Stimulated activated CD8-positive, alpha-beta memory T cell treated with anti-CD3 and anti-CD28 coated beads, Interleukin-7, amount 100 ng/mL, for 24 hours (primary cell): ENCODE data around the gene HLX.

Experiments used
- DNase-seq: peaks from one replicate; pipeline ENCODE4 v3.0.0-alpha.2; 2020; ENCODE audit warnings: low read depth

The HLX gene

GRCh38 chr1:220896092-220896491 is 16.8 kb downstream of the HLX start:
- DNase-seq: no peak

GRCh38 chr1:220900842-220901241 is 21.6 kb downstream of the HLX start:
- no peak for DNase-seq

GRCh38 chr1:220901881-220902280 is 22.6 kb downstream of the HLX start:
- DNase-seq: no peak

- DNase-seq: no peak
Measured at GRCh38 chr1:220902916-220903315, 23.7 kb downstream of the HLX start.

- no peak for DNase-seq
Measured at GRCh38 chr1:220904876-220905275, 25.6 kb downstream of the HLX start.

GRCh38 chr1:220905650-220906560 is 26.7 kb downstream of the HLX start:
- DNase-seq: no peak

- DNase-seq: no peak
Measured at GRCh38 chr1:220906561-220907334, 27.5 kb downstream of the HLX start.

GRCh38 chr1:220908757-220909156 is 29.5 kb downstream of the HLX start:
- DNase-seq: no peak

- no peak for DNase-seq
Measured at GRCh38 chr1:220910021-220910420, 30.8 kb downstream of the HLX start.

GRCh38 chr1:220914283-220915116 is 35.3 kb downstream of the HLX start:
- no peak for DNase-seq

- no peak for DNase-seq
Measured at GRCh38 chr1:220915117-220915440, 35.8 kb downstream of the HLX start.

- DNase-seq: no peak
Measured at GRCh38 chr1:220915954-220916353, 36.7 kb downstream of the HLX start.

- DNase-seq: no peak
Measured at GRCh38 chr1:220917101-220917500, 37.9 kb downstream of the HLX start.

GRCh38 chr1:220917535-220918209 is 38.4 kb downstream of the HLX start:
- no peak for DNase-seq

GRCh38 chr1:220918285-220918951 is 39.2 kb downstream of the HLX start:
- DNase-seq: no peak

GRCh38 chr1:220920967-220921366 is 41.7 kb downstream of the HLX start:
- no peak for DNase-seq

GRCh38 chr1:220921498-220921897 is 42.3 kb downstream of the HLX start:
- DNase-seq: no peak

GRCh38 chr1:220921971-220922635 is 42.9 kb downstream of the HLX start:
- DNase-seq: no peak

GRCh38 chr1:220922951-220923350 is 43.7 kb downstream of the HLX start:
- no peak for DNase-seq

- DNase-seq: no peak
Measured at GRCh38 chr1:220924331-220924970, 45.2 kb downstream of the HLX start.
